ENCODE measurements around the gene CTBP1. TPM values are rescaled to one million over a fixed set of nuclear protein-coding genes. Genes with fewer than 3 reads are reported as not detected.

CTBP1 gene
- polyA plus RNA-seq, 1 donor from 2014 or later, result 325 TPM

GRCh38 chr4:1225272-1226143, 23.4 kb downstream of the CTBP1 start:
- no peaks in the 10 kb centered on the region for H3K9me2 ChIP-seq (ENCODE audit: insufficient read depth, low read length)
- no peak overlapping the region for H3K9ac ChIP-seq (ENCODE audit: low read length)
- no peaks in the 10 kb centered on the region for H3F3A ChIP-seq (ENCODE audit: insufficient read depth, low read length, poor library complexity, severe bottlenecking)
- H3K27ac ChIP-seq (ENCODE audit: low read length), result no peak overlapping the region
- H3K36me3 ChIP-seq (ENCODE audit: insufficient read depth, low read length), result no peaks in the 10 kb centered on the region
- H3K79me2 ChIP-seq (replicated peaks; ENCODE audit: insufficient read depth, low read length), result no peaks in the 10 kb centered on the region
- H3K4me2 ChIP-seq (ENCODE audit: low read length), result no peak overlapping the region
- H3K27me3 ChIP-seq (ENCODE audit: insufficient read depth, low read depth, low read length), result no peaks in the 10 kb centered on the region
- no peak for TF ChIP-seq SMC3 (conservative IDR thresholded peaks at IDR 0.05; ENCODE audit: poor library complexity)
- TF ChIP-seq REST (IDR thresholded peaks at IDR 0.05; ENCODE audit: borderline replicate concordance), result no peak
- no peak for TF ChIP-seq EZH2 (IDR thresholded peaks at IDR 0.05; ENCODE audit: borderline replicate concordance, insufficient read depth, low read length, poor library complexity, severe bottlenecking)
- no peak for TF ChIP-seq MXI1 (conservative IDR thresholded peaks at IDR 0.05; ENCODE audit: poor library complexity, severe bottlenecking)
- no peak for TF ChIP-seq CTCF (IDR thresholded peaks at IDR 0.05; ENCODE audit: poor library complexity, severe bottlenecking)
- TF ChIP-seq EP300 (conservative IDR thresholded peaks at IDR 0.05; ENCODE audit: poor library complexity, severe bottlenecking), result no peak
- no peak for TF ChIP-seq RAD21 (conservative IDR thresholded peaks at IDR 0.05)
- TF ChIP-seq TAF1 (IDR thresholded peaks at IDR 0.05; ENCODE audit: low read depth), result no peak
- TF ChIP-seq POLR2AphosphoS5 (IDR thresholded peaks at IDR 0.05), result no peak
- no peaks in the 10 kb centered on the region for H4K20me1 ChIP-seq (ENCODE audit: insufficient read depth)
- H2AFZ ChIP-seq (ENCODE audit: low read depth, low read length), result no peak overlapping the region
- H3K9me3 ChIP-seq (ENCODE audit: low read length), result no peaks in the 10 kb centered on the region
- H3K4me3 ChIP-seq (ENCODE audit: low read length), result no peak overlapping the region

GRCh38 chr4:1223841-1224809, 24.8 kb downstream of the CTBP1 start:
- no peak for TF ChIP-seq REST (IDR thresholded peaks at IDR 0.05; ENCODE audit: borderline replicate concordance)
- TF ChIP-seq EZH2 (IDR thresholded peaks at IDR 0.05; ENCODE audit: borderline replicate concordance, insufficient read depth, low read length, poor library complexity, severe bottlenecking), result no peak
- TF ChIP-seq EP300 (conservative IDR thresholded peaks at IDR 0.05; ENCODE audit: poor library complexity, severe bottlenecking), result no peak
- no peak for TF ChIP-seq POLR2AphosphoS5 (IDR thresholded peaks at IDR 0.05)
- no peaks in the 10 kb centered on the region for H3F3A ChIP-seq (ENCODE audit: insufficient read depth, low read length, poor library complexity, severe bottlenecking)
- H3K4me2 ChIP-seq (ENCODE audit: low read length), result no peak overlapping the region
- H3K9me2 ChIP-seq (ENCODE audit: insufficient read depth, low read length), result no peaks in the 10 kb centered on the region
- H3K9ac ChIP-seq (ENCODE audit: low read length), result no peak overlapping the region
- H2AFZ ChIP-seq (ENCODE audit: low read depth, low read length), result no peak overlapping the region
- H3K79me2 ChIP-seq (replicated peaks; ENCODE audit: insufficient read depth, low read length), result peaks cover 2% of the 10 kb centered on the region
- no peaks in the 10 kb centered on the region for H3K9me3 ChIP-seq (ENCODE audit: low read length)
- H4K20me1 ChIP-seq (ENCODE audit: insufficient read depth), result no peaks in the 10 kb centered on the region
- H3K4me3 ChIP-seq (ENCODE audit: low read length), result no peak overlapping the region
- H3K27ac ChIP-seq (ENCODE audit: low read length), result no peak overlapping the region
- no peaks in the 10 kb centered on the region for H3K36me3 ChIP-seq (ENCODE audit: insufficient read depth, low read length)
- no peaks in the 10 kb centered on the region for H3K27me3 ChIP-seq (ENCODE audit: insufficient read depth, low read depth, low read length)
